ENCODE measurements around the gene DST.

Gene DST

DNA sequence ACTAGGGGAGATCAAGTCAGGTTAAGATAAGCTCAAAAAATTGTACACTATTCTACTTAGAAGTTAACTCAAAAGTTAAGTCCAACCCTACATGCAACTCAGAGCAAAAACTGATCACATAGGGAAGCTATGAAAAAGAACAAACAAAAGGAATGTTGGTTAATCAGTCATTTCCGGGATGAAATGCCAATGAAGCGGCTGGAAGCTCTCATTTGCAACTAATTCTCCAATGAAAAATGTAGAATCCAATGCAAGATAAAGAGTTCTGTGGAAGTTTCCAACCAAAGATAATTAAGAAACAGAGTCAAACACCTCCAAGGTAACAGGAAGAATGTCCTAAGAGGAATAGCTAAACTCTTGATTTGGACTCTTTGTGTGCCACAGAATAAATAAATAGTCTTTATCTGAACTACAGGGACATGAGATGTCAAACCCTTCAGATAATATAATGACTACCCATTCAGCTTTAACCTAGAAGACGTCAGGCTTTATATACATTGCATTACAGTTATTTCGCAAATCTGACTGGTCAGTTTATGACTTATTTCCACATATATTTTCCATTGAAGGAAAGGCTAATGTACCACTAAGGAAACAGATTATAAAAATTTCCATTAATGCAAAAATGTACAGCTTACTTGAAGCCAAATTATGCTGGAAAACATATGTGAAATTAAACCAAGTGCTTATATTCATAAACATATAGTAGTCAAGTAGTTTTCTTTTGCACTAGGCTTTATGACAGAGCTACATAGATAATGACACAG, 48.0 kb upstream of the DST start:
- Histone ChIP-seq H3K79me2 (ENCODE audit: control insufficient read depth, low read length) (no peaks in the 10 kb centered on the region), H3K4me1 (ENCODE audit: control insufficient read depth, low read length) (no peaks in the 10 kb centered on the region), H3K4me2 (ENCODE audit: low read length) (no peak overlapping the region), H3K4me3 (ENCODE audit: low read length) (no peak overlapping the region), H3K27me3 (ENCODE audit: control insufficient read depth, low read length) (no peaks in the 10 kb centered on the region), H3K27ac (ENCODE audit: low read depth, low read length) (no peak overlapping the region), H3K9me2 (replicated peaks; ENCODE audit: control insufficient read depth, low read length) (no peaks in the 10 kb centered on the region), H3F3A (ENCODE audit: control insufficient read depth, insufficient read depth) (no peaks in the 10 kb centered on the region), H3K9me3 (ENCODE audit: control insufficient read depth, insufficient read depth, low read length) (no peaks in the 10 kb centered on the region), H4K20me1 (ENCODE audit: control insufficient read depth, insufficient read depth, low read depth, low read length) (no peaks in the 10 kb centered on the region), H3K36me3 (ENCODE audit: control insufficient read depth, low read length) (no peaks in the 10 kb centered on the region)
- TF ChIP-seq EZH2phosphoT487 (IDR thresholded peaks at IDR 0.05; ENCODE audit: borderline replicate concordance, low read length) = no peak
- TF ChIP-seq, protein P1, sequence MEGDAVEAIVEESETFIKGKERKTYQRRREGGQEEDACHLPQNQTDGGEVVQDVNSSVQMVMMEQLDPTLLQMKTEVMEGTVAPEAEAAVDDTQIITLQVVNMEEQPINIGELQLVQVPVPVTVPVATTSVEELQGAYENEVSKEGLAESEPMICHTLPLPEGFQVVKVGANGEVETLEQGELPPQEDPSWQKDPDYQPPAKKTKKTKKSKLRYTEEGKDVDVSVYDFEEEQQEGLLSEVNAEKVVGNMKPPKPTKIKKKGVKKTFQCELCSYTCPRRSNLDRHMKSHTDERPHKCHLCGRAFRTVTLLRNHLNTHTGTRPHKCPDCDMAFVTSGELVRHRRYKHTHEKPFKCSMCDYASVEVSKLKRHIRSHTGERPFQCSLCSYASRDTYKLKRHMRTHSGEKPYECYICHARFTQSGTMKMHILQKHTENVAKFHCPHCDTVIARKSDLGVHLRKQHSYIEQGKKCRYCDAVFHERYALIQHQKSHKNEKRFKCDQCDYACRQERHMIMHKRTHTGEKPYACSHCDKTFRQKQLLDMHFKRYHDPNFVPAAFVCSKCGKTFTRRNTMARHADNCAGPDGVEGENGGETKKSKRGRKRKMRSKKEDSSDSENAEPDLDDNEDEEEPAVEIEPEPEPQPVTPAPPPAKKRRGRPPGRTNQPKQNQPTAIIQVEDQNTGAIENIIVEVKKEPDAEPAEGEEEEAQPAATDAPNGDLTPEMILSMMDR (IDR thresholded peaks at IDR 0.05; ENCODE audit: low read depth, low read length, poor library complexity, severe bottlenecking) = no peak

DNA sequence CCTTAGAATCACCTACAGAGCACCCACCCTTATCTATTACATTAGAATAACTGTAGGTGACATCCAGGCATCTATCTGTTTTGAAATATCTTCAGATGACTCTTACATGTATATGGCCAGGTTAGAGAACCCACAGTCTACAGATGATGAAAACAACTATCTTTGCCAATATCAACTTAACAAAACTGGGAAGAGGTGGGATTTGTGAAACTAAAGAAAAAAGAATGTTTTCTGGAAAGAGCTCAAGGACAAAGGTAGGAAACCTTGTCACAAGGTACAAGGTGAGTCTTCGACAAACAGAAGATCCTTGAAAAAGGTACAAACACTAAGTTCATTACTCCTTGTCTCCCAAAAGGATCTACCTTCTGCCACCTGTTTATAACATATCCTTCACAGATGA, 47.0 kb upstream of the DST start:
- no peaks in the 10 kb centered on the region for H3K9me3 ChIP-seq (ENCODE audit: control insufficient read depth, insufficient read depth, low read length)
- no peaks in the 10 kb centered on the region for H3F3A ChIP-seq (ENCODE audit: control insufficient read depth, insufficient read depth)
- H3K79me2 ChIP-seq (ENCODE audit: control insufficient read depth, low read length) = no peaks in the 10 kb centered on the region
- H3K4me2 ChIP-seq (ENCODE audit: low read length) = no peak overlapping the region
- H3K4me3 ChIP-seq (ENCODE audit: low read length) = no peak overlapping the region
- no peaks in the 10 kb centered on the region for H3K4me1 ChIP-seq (ENCODE audit: control insufficient read depth, low read length)
- H3K27ac ChIP-seq (ENCODE audit: low read depth, low read length) = no peak overlapping the region
- H3K36me3 ChIP-seq (ENCODE audit: control insufficient read depth, low read length) = no peaks in the 10 kb centered on the region
- H4K20me1 ChIP-seq (ENCODE audit: control insufficient read depth, insufficient read depth, low read depth, low read length) = no peaks in the 10 kb centered on the region
- H3K27me3 ChIP-seq (ENCODE audit: control insufficient read depth, low read length) = no peaks in the 10 kb centered on the region
- no peak for TF ChIP-seq EZH2phosphoT487 (IDR thresholded peaks at IDR 0.05; ENCODE audit: borderline replicate concordance, low read length)
- TF ChIP-seq, protein P1 (IDR thresholded peaks at IDR 0.05; ENCODE audit: low read depth, low read length, poor library complexity, severe bottlenecking) = no peak
- H3K9me2 ChIP-seq (replicated peaks; ENCODE audit: control insufficient read depth, low read length) = no peaks in the 10 kb centered on the region

DNA sequence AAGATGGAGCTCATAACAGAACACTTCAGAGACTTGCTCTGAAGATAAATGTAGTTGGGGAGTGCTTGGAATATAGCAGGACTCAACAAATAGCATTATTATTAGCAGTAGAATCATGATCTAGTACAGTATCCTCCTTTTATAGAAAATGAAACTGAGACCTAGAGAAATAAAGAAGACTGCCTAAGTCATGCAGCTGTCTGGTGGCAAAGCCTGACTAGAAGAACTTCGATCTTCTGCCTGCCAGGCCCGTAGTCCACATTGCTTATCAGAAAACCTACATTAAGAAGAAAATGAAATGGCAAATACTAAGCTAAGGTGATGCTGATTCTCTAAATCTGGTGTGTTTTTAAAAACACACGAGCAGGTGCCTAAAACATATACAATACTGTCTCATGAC, 46.4 kb upstream of the DST start:
- H3K27ac ChIP-seq (ENCODE audit: low read depth, low read length) = no peak overlapping the region
- H3K4me2 ChIP-seq (ENCODE audit: low read length) = no peak overlapping the region
- H3K27me3 ChIP-seq (ENCODE audit: control insufficient read depth, low read length) = no peaks in the 10 kb centered on the region
- no peaks in the 10 kb centered on the region for H3K4me1 ChIP-seq (ENCODE audit: control insufficient read depth, low read length)
- H3K9me2 ChIP-seq (replicated peaks; ENCODE audit: control insufficient read depth, low read length) = no peaks in the 10 kb centered on the region
- no peaks in the 10 kb centered on the region for H4K20me1 ChIP-seq (ENCODE audit: control insufficient read depth, insufficient read depth, low read depth, low read length)
- H3K4me3 ChIP-seq (ENCODE audit: low read length) = no peak overlapping the region
- H3K79me2 ChIP-seq (ENCODE audit: control insufficient read depth, low read length) = no peaks in the 10 kb centered on the region
- no peaks in the 10 kb centered on the region for H3K9me3 ChIP-seq (ENCODE audit: control insufficient read depth, insufficient read depth, low read length)
- TF ChIP-seq, protein P1 (IDR thresholded peaks at IDR 0.05; ENCODE audit: low read depth, low read length, poor library complexity, severe bottlenecking) = no peak
- TF ChIP-seq EZH2phosphoT487 (IDR thresholded peaks at IDR 0.05; ENCODE audit: borderline replicate concordance, low read length) = no peak
- H3F3A ChIP-seq (ENCODE audit: control insufficient read depth, insufficient read depth) = no peaks in the 10 kb centered on the region
- no peaks in the 10 kb centered on the region for H3K36me3 ChIP-seq (ENCODE audit: control insufficient read depth, low read length)

All from DOHH2 (cell line).